Measurements from ENCODE around the gene DUOX1.

Gene DUOX1

DNA sequence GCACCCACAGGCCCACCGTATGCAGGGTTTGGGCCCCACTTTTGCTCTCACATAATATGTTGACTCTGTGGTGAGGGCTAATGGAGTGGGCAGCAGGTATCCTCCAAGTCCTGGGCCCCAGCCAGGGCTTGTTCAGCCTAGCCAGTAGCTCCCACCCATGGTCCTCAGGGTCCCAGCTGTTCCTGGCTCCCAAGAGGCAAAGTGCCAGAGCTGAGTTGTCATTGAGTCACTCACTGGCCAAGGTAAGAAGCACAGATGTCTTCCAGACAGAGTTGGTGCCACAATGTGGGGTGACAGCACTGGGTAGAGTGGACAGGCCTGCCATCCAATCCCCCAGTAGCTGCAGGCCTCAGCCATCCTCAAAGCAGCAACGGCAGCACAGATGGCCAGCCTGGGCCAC lies 53.7 kb downstream of the DUOX1 start:
- Histone ChIP-seq H2AFZ (ENCODE audit: low read depth, low read length, severe bottlenecking) (no peak overlapping the region), H3K9me2 (replicated peaks; ENCODE audit: insufficient read depth, low read length) (no peaks in the 10 kb centered on the region), H3K9me3 (ENCODE audit: insufficient read depth, low read length) (no peaks in the 10 kb centered on the region), H3K27ac (ENCODE audit: low read depth, low read length) (no peak overlapping the region), H3K27me3 (ENCODE audit: low read length) (no peaks in the 10 kb centered on the region), H3K4me2 (ENCODE audit: low read depth, low read length, poor library complexity, severe bottlenecking) (no peak overlapping the region), H3K79me2 (ENCODE audit: insufficient read depth, low read length) (no peaks in the 10 kb centered on the region), H4K20me1 (ENCODE audit: low read depth, low read length) (no peaks in the 10 kb centered on the region), H3K36me3 (ENCODE audit: low read length) (no peaks in the 10 kb centered on the region), H3F3A (ENCODE audit: insufficient read depth) (no peaks in the 10 kb centered on the region), H3K9ac (ENCODE audit: low read length) (no peak overlapping the region), H3K4me3 (ENCODE audit: insufficient read depth, low read length, poor library complexity, severe bottlenecking) (no peak overlapping the region)
- no peak for TF ChIP-seq EZH2phosphoT487 (conservative IDR thresholded peaks at IDR 0.05; ENCODE audit: low read length)
- TF ChIP-seq, protein P1, sequence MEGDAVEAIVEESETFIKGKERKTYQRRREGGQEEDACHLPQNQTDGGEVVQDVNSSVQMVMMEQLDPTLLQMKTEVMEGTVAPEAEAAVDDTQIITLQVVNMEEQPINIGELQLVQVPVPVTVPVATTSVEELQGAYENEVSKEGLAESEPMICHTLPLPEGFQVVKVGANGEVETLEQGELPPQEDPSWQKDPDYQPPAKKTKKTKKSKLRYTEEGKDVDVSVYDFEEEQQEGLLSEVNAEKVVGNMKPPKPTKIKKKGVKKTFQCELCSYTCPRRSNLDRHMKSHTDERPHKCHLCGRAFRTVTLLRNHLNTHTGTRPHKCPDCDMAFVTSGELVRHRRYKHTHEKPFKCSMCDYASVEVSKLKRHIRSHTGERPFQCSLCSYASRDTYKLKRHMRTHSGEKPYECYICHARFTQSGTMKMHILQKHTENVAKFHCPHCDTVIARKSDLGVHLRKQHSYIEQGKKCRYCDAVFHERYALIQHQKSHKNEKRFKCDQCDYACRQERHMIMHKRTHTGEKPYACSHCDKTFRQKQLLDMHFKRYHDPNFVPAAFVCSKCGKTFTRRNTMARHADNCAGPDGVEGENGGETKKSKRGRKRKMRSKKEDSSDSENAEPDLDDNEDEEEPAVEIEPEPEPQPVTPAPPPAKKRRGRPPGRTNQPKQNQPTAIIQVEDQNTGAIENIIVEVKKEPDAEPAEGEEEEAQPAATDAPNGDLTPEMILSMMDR (IDR thresholded peaks at IDR 0.05; ENCODE audit: insufficient read depth, low read length, poor library complexity, severe bottlenecking) = no peak

DNA sequence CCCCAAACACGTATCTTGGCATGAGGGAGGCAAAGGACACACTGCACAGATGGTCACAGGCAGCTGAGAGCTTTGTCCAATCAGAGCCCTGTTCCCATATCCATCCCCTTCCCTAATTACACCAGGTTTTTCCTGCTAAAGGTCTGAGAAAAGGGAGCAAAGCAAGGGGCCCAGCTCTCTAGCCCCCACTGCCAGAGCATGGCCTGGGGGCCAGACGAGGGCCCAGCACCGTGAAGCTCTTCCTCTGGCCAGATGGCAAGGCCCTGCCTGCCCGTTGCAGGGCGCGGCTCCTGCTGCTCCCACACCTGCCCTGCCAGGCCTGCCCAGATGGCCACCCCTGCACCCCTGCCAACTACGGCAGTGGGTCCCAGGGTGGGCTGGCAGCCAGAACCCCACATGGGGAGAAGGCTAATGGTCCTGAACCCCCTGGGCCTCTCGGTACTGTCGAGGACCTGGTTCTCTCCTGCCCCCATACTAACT lies 54.8 kb downstream of the DUOX1 start:
- Histone ChIP-seq H3K36me3 (ENCODE audit: low read length) (no peaks in the 10 kb centered on the region), H3K9me2 (replicated peaks; ENCODE audit: insufficient read depth, low read length) (no peaks in the 10 kb centered on the region), H3K79me2 (ENCODE audit: insufficient read depth, low read length) (no peaks in the 10 kb centered on the region), H3K27me3 (ENCODE audit: low read length) (no peaks in the 10 kb centered on the region), H3F3A (ENCODE audit: insufficient read depth) (no peaks in the 10 kb centered on the region), H3K4me2 (ENCODE audit: low read depth, low read length, poor library complexity, severe bottlenecking) (no peak overlapping the region), H3K9me3 (ENCODE audit: insufficient read depth, low read length) (no peaks in the 10 kb centered on the region), H3K9ac (ENCODE audit: low read length) (no peak overlapping the region), H4K20me1 (ENCODE audit: low read depth, low read length) (no peaks in the 10 kb centered on the region), H3K4me3 (ENCODE audit: insufficient read depth, low read length, poor library complexity, severe bottlenecking) (no peak overlapping the region), H2AFZ (ENCODE audit: low read depth, low read length, severe bottlenecking) (no peak overlapping the region), H3K27ac (ENCODE audit: low read depth, low read length) (no peak overlapping the region)
- TF ChIP-seq EZH2phosphoT487 (conservative IDR thresholded peaks at IDR 0.05; ENCODE audit: low read length) = no peak
- TF ChIP-seq, protein P1 (IDR thresholded peaks at IDR 0.05; ENCODE audit: insufficient read depth, low read length, poor library complexity, severe bottlenecking) = no peak

DNA sequence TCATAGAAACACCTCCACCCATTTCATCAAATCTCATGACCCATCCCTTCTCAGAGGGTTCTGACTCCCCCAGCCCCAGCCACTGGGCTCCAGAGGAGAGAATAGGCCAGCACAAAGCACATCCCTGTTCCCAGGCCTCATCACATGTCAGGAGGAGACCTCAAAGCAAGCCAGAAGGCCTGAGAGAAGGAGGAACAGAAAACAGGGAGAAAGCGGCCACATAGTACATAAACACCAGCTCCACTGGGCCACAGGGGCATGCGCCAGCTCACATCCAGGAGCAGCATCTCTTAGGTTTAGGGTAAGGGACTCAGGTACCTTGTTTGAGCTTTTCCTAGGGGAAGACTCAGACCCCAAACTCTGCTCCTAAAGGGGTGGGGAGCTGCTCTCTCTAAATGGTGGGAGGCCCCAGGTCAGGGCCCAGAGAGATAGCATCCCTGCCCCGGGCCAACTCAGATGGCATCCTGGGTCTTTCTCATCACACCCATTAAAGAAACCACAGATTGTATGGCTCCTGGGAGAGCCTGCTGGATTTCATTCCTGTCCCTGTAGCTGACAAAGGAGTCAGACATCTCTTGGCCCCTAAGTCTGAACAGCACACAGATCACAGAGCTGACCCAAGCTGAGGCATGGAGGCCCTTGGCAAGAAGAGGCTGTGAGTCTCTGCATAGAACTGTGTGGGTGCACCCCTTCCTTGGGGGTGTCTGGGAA lies 55.4 kb downstream of the DUOX1 start:
- Histone ChIP-seq H2AFZ (ENCODE audit: low read depth, low read length, severe bottlenecking) (no peak overlapping the region), H3K9me3 (ENCODE audit: insufficient read depth, low read length) (no peaks in the 10 kb centered on the region), H3K27ac (ENCODE audit: low read depth, low read length) (no peak overlapping the region), H3F3A (ENCODE audit: insufficient read depth) (no peaks in the 10 kb centered on the region), H3K9me2 (replicated peaks; ENCODE audit: insufficient read depth, low read length) (no peaks in the 10 kb centered on the region), H3K9ac (ENCODE audit: low read length) (no peak overlapping the region), H4K20me1 (ENCODE audit: low read depth, low read length) (no peaks in the 10 kb centered on the region), H3K4me3 (ENCODE audit: insufficient read depth, low read length, poor library complexity, severe bottlenecking) (no peak overlapping the region), H3K4me2 (ENCODE audit: low read depth, low read length, poor library complexity, severe bottlenecking) (no peak overlapping the region), H3K79me2 (ENCODE audit: insufficient read depth, low read length) (no peaks in the 10 kb centered on the region), H3K36me3 (ENCODE audit: low read length) (no peaks in the 10 kb centered on the region), H3K27me3 (ENCODE audit: low read length) (no peaks in the 10 kb centered on the region)
- TF ChIP-seq EZH2phosphoT487 (conservative IDR thresholded peaks at IDR 0.05; ENCODE audit: low read length) = no peak

All from SU-DHL-6 (cell line).